ENCODE results near the gene TOR1B.
"Not testable (repeated sequence)": the region's sequence is repeated elsewhere in the genome, so short reads cannot be mapped to it uniquely, and the experiment has no call there.

The TOR1B gene

DNA sequence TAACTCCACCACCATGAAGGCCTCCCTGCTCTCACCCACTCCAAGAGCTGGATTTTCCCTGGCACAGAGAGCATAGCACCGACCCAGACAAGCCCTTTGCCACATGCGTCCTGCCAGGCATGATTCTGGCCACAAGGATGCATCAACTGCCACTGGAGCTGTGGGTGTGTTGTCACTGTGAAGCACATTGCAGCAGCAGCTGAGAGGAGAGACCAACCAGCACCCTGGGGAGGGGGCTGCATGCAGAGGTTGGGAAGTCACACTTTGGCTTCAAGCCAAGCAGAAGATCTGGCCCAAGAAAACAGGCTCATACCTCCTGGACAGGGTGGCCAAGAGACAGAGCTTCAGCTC lies 27.6 kb upstream of the TOR1B start:
- ChIA-PET POLR2A (ENCODE audit: low non-redundant PET) (no interaction called here), CTCF (interaction anchor here (0.6 to 3.6 kb wide), 6 partner anchors 8 to 97 kb away, joined by 3 to 19 read pairs (median 4); no protein-coding TSS in a partner anchor)
- peak overlapping the region; percentile 2; the same call in 1 of the 2 replicates for H3K27ac ChIP-seq
- DNase-seq (ENCODE audit: low spot score) = no peak
- TF ChIP-seq, protein P1, sequence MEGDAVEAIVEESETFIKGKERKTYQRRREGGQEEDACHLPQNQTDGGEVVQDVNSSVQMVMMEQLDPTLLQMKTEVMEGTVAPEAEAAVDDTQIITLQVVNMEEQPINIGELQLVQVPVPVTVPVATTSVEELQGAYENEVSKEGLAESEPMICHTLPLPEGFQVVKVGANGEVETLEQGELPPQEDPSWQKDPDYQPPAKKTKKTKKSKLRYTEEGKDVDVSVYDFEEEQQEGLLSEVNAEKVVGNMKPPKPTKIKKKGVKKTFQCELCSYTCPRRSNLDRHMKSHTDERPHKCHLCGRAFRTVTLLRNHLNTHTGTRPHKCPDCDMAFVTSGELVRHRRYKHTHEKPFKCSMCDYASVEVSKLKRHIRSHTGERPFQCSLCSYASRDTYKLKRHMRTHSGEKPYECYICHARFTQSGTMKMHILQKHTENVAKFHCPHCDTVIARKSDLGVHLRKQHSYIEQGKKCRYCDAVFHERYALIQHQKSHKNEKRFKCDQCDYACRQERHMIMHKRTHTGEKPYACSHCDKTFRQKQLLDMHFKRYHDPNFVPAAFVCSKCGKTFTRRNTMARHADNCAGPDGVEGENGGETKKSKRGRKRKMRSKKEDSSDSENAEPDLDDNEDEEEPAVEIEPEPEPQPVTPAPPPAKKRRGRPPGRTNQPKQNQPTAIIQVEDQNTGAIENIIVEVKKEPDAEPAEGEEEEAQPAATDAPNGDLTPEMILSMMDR (conservative IDR thresholded peaks at IDR 0.05; ENCODE audit: low read depth) = no peak

DNA sequence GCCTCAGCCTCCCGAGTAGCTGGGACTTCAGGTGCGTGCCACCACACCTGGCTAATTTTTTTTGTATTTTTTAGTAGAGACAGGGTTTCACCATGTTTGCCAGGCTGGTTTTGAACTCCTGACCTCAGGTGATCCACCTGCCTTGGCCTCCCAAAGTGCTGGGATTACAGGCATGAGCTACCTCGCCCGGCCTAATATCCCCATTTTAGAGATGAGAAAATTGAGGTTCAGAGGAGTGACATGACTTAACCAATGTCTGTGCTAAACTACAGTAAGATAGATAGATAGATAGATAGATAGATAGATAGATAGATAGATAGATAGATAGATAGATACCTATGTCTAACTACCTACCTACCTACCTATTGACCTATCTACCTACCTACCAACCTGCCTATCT lies 26.9 kb upstream of the TOR1B start:
- H3K27ac ChIP-seq; POLR2A ChIA-PET (ENCODE audit: low non-redundant PET); DNase-seq (ENCODE audit: low spot score): not testable (repeated sequence)
- CTCF ChIA-PET = interaction anchor here (0.8 to 3.6 kb wide), 4 partner anchors 15 to 50 kb away, joined by 7 to 25 read pairs (median 16); no protein-coding TSS in a partner anchor

DNA sequence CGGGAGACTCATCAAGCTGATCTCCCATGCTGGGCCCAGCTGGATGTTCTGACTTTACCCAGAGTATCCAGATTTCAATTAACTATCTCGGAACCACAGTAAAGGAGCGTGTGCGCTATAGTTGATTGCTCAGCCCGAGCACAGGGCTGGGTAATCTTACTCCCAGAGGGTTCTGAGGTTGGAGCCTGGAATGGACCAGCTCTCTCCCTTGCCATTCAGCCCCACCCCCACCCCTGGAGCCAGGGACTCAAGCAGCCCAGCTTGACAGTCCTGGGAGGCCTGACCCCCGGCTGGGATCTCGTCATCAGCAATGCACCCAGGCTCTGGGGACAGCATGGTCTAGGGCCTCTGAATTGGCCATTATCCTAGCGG lies 26.4 kb upstream of the TOR1B start:
- TF ChIP-seq, protein P1 (conservative IDR thresholded peaks at IDR 0.05; ENCODE audit: low read depth) = no peak
- CTCF ChIA-PET = interaction anchor here (0.5 to 3.6 kb wide), 7 partner anchors 14 to 134 kb away, joined by 4 to 25 read pairs (median 5); no protein-coding TSS in a partner anchor
- POLR2A ChIA-PET (ENCODE audit: low non-redundant PET) = no interaction called here
- no peak for DNase-seq (ENCODE audit: low spot score)
- peak overlapping the region; percentile 82 for H3K27ac ChIP-seq

DNA sequence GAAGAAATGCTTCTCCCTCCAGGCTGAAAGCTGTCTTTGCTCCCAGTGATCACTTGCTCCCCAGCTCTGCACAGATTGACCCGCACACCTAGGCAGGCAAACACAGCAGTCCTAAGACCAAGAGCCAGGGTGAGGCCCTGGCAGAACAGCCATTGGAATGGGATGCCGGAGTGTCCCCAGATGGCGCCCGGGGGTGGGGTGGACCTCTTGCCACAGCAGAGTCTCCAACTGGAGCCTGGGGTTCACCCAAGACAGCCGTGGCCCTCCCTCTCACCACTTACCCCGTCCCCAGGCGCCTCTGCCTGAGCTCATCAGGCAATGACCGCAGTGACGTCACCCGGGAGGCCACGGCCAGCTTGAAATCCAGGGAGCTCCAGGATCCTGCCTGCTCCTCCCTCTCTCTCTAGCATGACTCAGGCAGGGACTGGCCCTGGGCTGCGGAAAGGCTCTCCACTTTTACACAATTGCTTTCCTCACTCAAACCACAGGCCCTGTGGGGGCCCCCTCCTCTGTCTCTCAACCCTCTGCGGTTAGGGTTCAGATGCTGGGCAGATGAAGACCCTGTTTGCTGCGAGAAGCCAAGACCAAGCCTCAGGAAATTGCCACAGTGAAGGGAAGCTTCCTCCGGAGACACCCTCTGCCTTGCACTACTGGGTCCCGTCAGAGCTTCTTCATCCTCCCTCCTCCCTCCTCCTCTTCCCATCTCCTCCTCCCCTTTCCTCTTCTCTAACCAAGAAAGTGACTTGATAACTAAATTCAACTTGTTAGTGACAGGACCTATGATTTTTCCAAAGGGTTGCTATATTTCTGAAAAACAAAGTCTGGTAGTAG lies 25.8 kb upstream of the TOR1B start:
- H3K27ac ChIP-seq = peak overlapping the region; percentile 82
- ChIA-PET CTCF (interaction anchor here (0.5 to 3.6 kb wide), 12 partner anchors 13 to 235 kb away, joined by 3 to 25 read pairs (median 4); no protein-coding TSS in a partner anchor), POLR2A (ENCODE audit: low non-redundant PET) (no interaction called here)
- DNase-seq (ENCODE audit: low spot score) = peak; percentile 99
- TF ChIP-seq, protein P1 (conservative IDR thresholded peaks at IDR 0.05; ENCODE audit: low read depth) = no peak

DNA sequence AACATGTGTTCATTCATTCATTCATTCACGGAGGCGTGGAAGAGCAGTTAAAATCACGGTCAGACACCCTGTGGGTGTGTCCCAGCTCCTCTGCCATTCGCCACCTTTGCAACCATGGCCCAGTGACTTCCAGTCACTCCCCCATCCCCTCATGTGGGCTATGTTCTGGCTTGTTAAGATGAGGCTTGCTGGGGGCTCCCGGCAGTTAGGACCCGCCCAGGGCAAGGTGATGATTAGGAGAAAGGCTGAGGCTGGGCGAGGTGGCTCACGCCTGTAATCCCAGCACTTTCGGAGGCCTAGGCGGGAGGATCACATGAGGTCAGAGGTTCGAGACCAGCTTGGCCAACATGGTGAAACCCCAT lies 25.2 kb upstream of the TOR1B start:
- CTCF ChIA-PET = interaction anchor here (0.6 to 3.6 kb wide), 9 partner anchors 26 to 135 kb away, joined by 3 to 25 read pairs (median 4); no protein-coding TSS in a partner anchor
- DNase-seq (ENCODE audit: low spot score) = no peak
- H3K27ac ChIP-seq = peak overlapping the region; percentile 82
- TF ChIP-seq, protein P1 (conservative IDR thresholded peaks at IDR 0.05; ENCODE audit: low read depth) = no peak
- POLR2A ChIA-PET (ENCODE audit: low non-redundant PET) = no interaction called here

DNA sequence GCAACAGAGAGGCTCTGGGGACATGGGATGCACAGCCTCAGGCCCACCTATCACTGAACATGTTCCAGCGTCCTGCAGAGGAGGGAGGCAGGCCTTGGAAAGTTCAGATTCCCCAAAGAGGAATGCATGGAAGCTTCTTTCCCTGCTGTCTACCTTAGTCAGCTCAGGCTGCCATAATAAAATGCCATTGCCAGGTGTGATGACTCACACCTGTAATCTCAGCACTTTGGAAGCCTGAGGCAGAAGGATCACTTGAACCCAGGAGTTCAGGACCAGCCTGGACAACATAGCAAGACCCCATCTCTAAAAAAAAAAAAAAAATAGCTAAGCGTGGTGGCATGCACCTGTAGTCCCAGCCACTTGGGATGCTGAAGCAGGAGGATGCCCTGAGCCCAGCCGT lies 24.5 kb upstream of the TOR1B start:
- TF ChIP-seq, protein P1 (conservative IDR thresholded peaks at IDR 0.05; ENCODE audit: low read depth) = no peak
- ChIA-PET CTCF (interaction anchor here (0.6 to 3.6 kb wide), 3 partner anchors 41 to 117 kb away, joined by 3 to 25 read pairs (median 19); no protein-coding TSS in a partner anchor), POLR2A (ENCODE audit: low non-redundant PET) (no interaction called here)
- H3K27ac ChIP-seq = peak overlapping the region; percentile 82
- no peak for DNase-seq (ENCODE audit: low spot score)
